ENCODE measurements around the gene MEI1.

The MEI1 gene

DNA sequence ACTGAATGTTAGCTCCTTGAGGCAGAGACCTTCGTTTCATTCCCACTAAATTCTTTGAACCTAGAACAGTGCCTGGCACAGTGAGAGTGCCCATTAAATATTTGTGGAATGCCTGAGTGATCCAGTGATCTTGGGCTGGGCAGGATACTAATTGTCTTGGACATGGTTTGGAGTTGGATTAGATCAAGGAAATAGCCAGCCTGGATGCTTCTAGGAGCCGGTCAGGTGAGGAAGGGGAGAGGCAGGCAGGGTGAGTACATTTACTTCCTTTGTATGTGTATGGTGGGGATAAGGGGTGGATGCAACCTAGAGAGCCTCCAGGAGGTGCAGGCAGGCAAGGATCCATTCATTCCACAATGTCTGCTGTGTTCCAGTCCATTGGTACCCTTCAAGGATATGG, 137.2 kb downstream of the MEI1 start:
- H3K9me2 ChIP-seq (replicated peaks; ENCODE audit: low read depth, low read length): no peaks in the 10 kb centered on the region
- peaks cover 95% of the 10 kb centered on the region for H3K79me2 ChIP-seq (ENCODE audit: insufficient read depth, low read length)
- H4K20me1 ChIP-seq (ENCODE audit: insufficient read depth, low read length, poor library complexity, severe bottlenecking): peaks cover 72% of the 10 kb centered on the region
- H3K9me3 ChIP-seq (ENCODE audit: insufficient read depth, low read depth, low read length): no peaks in the 10 kb centered on the region
- no peak overlapping the region for H2AFZ ChIP-seq (ENCODE audit: low read length)
- H3F3A ChIP-seq (ENCODE audit: low read depth): no peaks in the 10 kb centered on the region
- H3K4me1 ChIP-seq (ENCODE audit: insufficient read depth, low read length, poor library complexity, severe bottlenecking): peaks cover 65% of the 10 kb centered on the region
- TF ChIP-seq, protein P1, sequence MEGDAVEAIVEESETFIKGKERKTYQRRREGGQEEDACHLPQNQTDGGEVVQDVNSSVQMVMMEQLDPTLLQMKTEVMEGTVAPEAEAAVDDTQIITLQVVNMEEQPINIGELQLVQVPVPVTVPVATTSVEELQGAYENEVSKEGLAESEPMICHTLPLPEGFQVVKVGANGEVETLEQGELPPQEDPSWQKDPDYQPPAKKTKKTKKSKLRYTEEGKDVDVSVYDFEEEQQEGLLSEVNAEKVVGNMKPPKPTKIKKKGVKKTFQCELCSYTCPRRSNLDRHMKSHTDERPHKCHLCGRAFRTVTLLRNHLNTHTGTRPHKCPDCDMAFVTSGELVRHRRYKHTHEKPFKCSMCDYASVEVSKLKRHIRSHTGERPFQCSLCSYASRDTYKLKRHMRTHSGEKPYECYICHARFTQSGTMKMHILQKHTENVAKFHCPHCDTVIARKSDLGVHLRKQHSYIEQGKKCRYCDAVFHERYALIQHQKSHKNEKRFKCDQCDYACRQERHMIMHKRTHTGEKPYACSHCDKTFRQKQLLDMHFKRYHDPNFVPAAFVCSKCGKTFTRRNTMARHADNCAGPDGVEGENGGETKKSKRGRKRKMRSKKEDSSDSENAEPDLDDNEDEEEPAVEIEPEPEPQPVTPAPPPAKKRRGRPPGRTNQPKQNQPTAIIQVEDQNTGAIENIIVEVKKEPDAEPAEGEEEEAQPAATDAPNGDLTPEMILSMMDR (conservative IDR thresholded peaks at IDR 0.05; ENCODE audit: low read length): no peak
- no peak for TF ChIP-seq EZH2phosphoT487 (IDR thresholded peaks at IDR 0.05; ENCODE audit: borderline replicate concordance)
- no peaks in the 10 kb centered on the region for H3K27me3 ChIP-seq (ENCODE audit: insufficient read depth, low read length, poor library complexity, severe bottlenecking)
- H3K36me3 ChIP-seq (ENCODE audit: insufficient read depth, low read length): peaks cover 17% of the 10 kb centered on the region; the same call in 1 of the 2 replicates
- peak overlapping the region; percentile 97 for H3K4me2 ChIP-seq (ENCODE audit: low read depth, low read length, poor library complexity, severe bottlenecking)
- peak overlapping the region; percentile 65 for H3K4me3 ChIP-seq (ENCODE audit: low read length, poor library complexity, severe bottlenecking)
- peak overlapping the region; percentile 52 for H3K9ac ChIP-seq (ENCODE audit: low read depth, low read length, poor library complexity, severe bottlenecking)

DNA sequence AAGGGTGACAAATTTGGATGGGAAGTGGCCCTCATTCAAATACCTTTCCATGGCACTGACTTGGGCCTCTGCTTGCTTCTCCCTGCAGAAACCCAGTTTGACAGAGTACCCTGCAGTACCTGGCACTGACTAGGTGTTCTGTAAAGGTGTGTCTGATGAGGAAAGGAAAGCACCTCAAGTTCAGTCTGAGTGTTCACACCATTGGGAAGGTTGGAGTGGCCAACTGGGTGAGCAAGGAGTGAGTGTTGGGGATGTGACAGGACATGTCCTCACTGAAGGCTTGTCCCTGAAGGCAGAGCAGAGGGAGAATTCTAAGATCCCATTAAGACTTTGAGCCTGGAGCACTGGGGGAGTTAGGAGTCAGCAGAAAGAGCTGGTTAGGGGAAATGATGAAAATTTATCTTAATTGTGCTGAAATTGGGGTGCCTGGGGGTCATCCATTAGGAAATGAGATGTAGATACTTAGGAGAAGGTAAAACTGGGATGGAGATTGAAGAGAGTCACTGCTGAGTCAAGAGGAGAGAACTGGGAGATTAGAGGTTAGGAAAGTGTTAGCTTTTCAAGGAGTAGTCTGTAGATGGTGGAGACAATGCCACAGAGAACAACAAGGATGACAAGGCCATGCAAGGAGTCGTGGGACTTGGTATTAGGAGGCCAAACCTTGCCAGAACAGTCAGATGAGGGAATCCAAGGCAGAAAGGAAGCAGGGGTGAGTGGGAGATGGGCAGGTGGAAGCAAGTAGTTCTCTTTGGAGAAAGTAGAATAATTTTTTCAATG, 139.7 kb downstream of the MEI1 start:
- Histone ChIP-seq H3K9me3 (ENCODE audit: insufficient read depth, low read depth, low read length) (no peaks in the 10 kb centered on the region), H3K4me3 (ENCODE audit: low read length, poor library complexity, severe bottlenecking) (peak overlapping the region; percentile 54), H3K4me2 (ENCODE audit: low read depth, low read length, poor library complexity, severe bottlenecking) (peak overlapping the region; percentile 76), H3K27me3 (ENCODE audit: insufficient read depth, low read length, poor library complexity, severe bottlenecking) (no peaks in the 10 kb centered on the region), H3K4me1 (ENCODE audit: insufficient read depth, low read length, poor library complexity, severe bottlenecking) (peaks cover 71% of the 10 kb centered on the region), H2AFZ (ENCODE audit: low read length) (no peak overlapping the region), H3K79me2 (ENCODE audit: insufficient read depth, low read length) (peaks cover 99% of the 10 kb centered on the region), H3K9me2 (replicated peaks; ENCODE audit: low read depth, low read length) (no peaks in the 10 kb centered on the region), H4K20me1 (ENCODE audit: insufficient read depth, low read length, poor library complexity, severe bottlenecking) (peaks cover 90% of the 10 kb centered on the region), H3K36me3 (ENCODE audit: insufficient read depth, low read length) (peaks cover 25% of the 10 kb centered on the region; the same call in 1 of the 2 replicates), H3F3A (ENCODE audit: low read depth) (no peaks in the 10 kb centered on the region), H3K9ac (ENCODE audit: low read depth, low read length, poor library complexity, severe bottlenecking) (peak overlapping the region; percentile 62)
- TF ChIP-seq EZH2phosphoT487 (IDR thresholded peaks at IDR 0.05; ENCODE audit: borderline replicate concordance): no peak
- TF ChIP-seq, protein P1 (conservative IDR thresholded peaks at IDR 0.05; ENCODE audit: low read length): no peak

DNA sequence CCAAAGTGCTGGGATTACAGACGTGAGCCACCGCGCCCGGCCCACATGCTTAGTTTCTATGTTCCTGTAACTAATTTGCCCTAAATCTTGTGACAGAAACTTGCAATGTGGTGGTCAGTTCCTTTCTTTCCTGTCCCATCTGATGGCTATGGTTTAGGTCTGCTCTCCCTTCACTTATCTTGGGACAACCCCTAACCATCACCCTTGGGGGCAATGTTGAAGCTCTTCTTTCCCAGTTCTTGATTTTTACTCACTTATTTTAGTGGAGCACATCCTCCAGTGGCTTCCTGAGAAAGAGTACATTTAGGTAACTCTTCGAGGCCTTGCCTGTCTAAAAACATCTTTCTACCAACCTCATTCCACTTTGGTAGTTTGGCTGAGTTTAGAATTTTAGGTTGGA, 140.9 kb downstream of the MEI1 start:
- Histone ChIP-seq H3K9me3 (ENCODE audit: insufficient read depth, low read depth, low read length) (no peaks in the 10 kb centered on the region), H4K20me1 (ENCODE audit: insufficient read depth, low read length, poor library complexity, severe bottlenecking) (peaks cover 92% of the 10 kb centered on the region), H3K4me2 (ENCODE audit: low read depth, low read length, poor library complexity, severe bottlenecking) (peak overlapping the region; percentile 76), H3K36me3 (ENCODE audit: insufficient read depth, low read length) (peaks cover 25% of the 10 kb centered on the region; the same call in 1 of the 2 replicates), H3K4me3 (ENCODE audit: low read length, poor library complexity, severe bottlenecking) (peak overlapping the region; percentile 51), H3F3A (ENCODE audit: low read depth) (no peaks in the 10 kb centered on the region), H3K9ac (ENCODE audit: low read depth, low read length, poor library complexity, severe bottlenecking) (peak overlapping the region; percentile 62), H3K79me2 (ENCODE audit: insufficient read depth, low read length) (peaks cover 99% of the 10 kb centered on the region), H3K27me3 (ENCODE audit: insufficient read depth, low read length, poor library complexity, severe bottlenecking) (no peaks in the 10 kb centered on the region), H2AFZ (ENCODE audit: low read length) (no peak overlapping the region), H3K4me1 (ENCODE audit: insufficient read depth, low read length, poor library complexity, severe bottlenecking) (peaks cover 75% of the 10 kb centered on the region), H3K9me2 (replicated peaks; ENCODE audit: low read depth, low read length) (no peaks in the 10 kb centered on the region)
- TF ChIP-seq EZH2phosphoT487 (IDR thresholded peaks at IDR 0.05; ENCODE audit: borderline replicate concordance): no peak
- TF ChIP-seq, protein P1 (conservative IDR thresholded peaks at IDR 0.05; ENCODE audit: low read length): no peak

Data from Loucy (cell line).